ENCODE data around the gene MRPL21. TPM values are rescaled to one million over a fixed set of nuclear protein-coding genes. Genes with fewer than 3 reads are reported as not detected.

MRPL21 gene
- total RNA-seq, 1 experiment from 2014 or later, result 82.3 TPM

DNA sequence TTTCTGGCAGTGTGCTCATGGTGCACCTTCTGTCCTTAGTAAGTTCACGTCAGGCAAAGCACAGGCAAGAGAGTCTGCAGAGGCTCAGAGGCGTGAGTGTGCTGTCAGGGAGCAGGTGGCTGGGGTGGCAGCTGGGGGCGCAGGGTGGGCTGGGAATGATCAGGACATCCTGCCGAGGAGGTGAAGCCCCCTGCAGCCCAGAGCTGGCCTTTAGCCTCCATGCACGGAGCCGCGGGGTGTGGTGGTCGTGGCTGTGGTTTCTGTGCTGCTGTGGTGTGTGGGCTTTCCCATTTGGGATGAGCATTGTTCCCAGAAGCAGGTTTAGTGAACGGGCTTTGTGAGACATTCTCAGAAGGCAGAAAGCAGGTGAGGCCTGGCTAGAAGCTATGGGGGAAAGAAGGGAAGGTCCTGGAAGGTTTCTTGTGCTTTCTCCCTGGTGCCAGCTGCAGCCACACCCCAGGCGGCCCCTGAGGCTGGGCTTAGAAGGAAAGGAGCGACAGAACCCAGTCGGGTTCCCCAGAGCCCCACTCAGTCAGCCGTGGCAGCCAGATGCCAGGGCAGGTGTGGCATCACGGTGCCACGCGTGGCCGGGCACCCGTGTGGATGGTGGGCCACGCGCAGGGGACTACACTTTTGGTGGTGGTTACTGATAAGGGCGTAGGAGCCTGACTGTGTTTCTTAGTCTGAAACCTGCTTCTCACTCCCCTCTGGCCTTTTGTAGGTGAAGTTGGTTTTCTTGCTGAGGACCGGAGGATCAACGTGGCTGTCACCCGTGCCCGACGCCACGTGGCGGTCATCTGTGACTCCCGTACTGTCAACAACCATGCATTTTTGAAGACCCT is 32.1 kb upstream of the MRPL21 start (continued):
- TF ChIP-seq, protein P1, sequence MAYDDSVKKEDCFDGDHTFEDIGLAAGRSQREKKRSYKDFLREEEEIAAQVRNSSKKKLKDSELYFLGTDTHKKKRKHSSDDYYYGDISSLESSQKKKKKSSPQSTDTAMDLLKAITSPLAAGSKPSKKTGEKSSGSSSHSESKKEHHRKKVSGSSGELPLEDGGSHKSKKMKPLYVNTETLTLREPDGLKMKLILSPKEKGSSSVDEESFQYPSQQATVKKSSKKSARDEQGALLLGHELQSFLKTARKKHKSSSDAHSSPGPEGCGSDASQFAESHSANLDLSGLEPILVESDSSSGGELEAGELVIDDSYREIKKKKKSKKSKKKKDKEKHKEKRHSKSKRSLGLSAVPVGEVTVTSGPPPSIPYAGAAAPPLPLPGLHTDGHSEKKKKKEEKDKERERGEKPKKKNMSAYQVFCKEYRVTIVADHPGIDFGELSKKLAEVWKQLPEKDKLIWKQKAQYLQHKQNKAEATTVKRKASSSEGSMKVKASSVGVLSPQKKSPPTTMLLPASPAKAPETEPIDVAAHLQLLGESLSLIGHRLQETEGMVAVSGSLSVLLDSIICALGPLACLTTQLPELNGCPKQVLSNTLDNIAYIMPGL (CRISPR knock-in tag; IDR thresholded peaks at IDR 0.05), result no peak
- TF ChIP-seq, protein P2, sequence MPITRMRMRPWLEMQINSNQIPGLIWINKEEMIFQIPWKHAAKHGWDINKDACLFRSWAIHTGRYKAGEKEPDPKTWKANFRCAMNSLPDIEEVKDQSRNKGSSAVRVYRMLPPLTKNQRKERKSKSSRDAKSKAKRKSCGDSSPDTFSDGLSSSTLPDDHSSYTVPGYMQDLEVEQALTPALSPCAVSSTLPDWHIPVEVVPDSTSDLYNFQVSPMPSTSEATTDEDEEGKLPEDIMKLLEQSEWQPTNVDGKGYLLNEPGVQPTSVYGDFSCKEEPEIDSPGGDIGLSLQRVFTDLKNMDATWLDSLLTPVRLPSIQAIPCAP (CRISPR knock-in tag; IDR thresholded peaks at IDR 0.05), result no peak
- TF ChIP-seq, protein P3, sequence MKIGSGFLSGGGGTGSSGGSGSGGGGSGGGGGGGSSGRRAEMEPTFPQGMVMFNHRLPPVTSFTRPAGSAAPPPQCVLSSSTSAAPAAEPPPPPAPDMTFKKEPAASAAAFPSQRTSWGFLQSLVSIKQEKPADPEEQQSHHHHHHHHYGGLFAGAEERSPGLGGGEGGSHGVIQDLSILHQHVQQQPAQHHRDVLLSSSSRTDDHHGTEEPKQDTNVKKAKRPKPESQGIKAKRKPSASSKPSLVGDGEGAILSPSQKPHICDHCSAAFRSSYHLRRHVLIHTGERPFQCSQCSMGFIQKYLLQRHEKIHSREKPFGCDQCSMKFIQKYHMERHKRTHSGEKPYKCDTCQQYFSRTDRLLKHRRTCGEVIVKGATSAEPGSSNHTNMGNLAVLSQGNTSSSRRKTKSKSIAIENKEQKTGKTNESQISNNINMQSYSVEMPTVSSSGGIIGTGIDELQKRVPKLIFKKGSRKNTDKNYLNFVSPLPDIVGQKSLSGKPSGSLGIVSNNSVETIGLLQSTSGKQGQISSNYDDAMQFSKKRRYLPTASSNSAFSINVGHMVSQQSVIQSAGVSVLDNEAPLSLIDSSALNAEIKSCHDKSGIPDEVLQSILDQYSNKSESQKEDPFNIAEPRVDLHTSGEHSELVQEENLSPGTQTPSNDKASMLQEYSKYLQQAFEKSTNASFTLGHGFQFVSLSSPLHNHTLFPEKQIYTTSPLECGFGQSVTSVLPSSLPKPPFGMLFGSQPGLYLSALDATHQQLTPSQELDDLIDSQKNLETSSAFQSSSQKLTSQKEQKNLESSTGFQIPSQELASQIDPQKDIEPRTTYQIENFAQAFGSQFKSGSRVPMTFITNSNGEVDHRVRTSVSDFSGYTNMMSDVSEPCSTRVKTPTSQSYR (CRISPR knock-in tag; IDR thresholded peaks at IDR 0.05), result no peak
- TF ChIP-seq MXD4 (CRISPR knock-in tag; IDR thresholded peaks at IDR 0.05; ENCODE audit: borderline replicate concordance), result no peak

DNA sequence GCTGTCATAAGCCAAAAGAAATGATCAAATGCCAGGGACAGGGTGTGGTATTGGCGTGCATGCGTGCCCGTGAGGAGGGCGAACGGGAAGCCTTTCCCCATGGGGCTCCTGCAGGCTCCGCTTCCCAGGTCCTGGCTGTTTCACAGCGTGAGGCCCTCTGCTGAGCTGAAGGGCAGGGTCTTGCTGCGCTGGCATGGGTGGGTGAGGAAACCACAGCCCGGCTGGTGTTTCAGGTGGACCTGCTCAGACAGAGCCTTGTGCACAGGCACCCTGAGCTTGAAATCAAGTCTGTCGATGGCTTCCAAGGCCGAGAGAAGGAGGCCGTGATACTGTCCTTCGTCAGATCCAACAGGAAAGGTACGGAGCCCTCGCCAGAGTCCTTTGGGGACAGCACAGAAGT is 31.4 kb upstream of the MRPL21 start:
- no peak overlapping the region for H3K4me3 Mint-ChIP-seq
- DNase-seq (ENCODE audit: low spot score) (no peak), ATAC-seq (no peak)
- H3K27me3 Mint-ChIP-seq (ENCODE audit: low read depth), result no peaks in the 10 kb centered on the region
- peaks cover 19% of the 10 kb centered on the region for H3K36me3 Mint-ChIP-seq
- ChIA-PET CTCF (interaction anchor here (1.5 kb wide), 1 partner anchor 16 kb away, joined by 5 read pairs; no protein-coding TSS in a partner anchor), POLR2A (no interaction called here)
- H3K4me1 Mint-ChIP-seq, result no peaks in the 10 kb centered on the region
- H3K27ac Mint-ChIP-seq, result no peak overlapping the region
- TF ChIP-seq, protein P4, sequence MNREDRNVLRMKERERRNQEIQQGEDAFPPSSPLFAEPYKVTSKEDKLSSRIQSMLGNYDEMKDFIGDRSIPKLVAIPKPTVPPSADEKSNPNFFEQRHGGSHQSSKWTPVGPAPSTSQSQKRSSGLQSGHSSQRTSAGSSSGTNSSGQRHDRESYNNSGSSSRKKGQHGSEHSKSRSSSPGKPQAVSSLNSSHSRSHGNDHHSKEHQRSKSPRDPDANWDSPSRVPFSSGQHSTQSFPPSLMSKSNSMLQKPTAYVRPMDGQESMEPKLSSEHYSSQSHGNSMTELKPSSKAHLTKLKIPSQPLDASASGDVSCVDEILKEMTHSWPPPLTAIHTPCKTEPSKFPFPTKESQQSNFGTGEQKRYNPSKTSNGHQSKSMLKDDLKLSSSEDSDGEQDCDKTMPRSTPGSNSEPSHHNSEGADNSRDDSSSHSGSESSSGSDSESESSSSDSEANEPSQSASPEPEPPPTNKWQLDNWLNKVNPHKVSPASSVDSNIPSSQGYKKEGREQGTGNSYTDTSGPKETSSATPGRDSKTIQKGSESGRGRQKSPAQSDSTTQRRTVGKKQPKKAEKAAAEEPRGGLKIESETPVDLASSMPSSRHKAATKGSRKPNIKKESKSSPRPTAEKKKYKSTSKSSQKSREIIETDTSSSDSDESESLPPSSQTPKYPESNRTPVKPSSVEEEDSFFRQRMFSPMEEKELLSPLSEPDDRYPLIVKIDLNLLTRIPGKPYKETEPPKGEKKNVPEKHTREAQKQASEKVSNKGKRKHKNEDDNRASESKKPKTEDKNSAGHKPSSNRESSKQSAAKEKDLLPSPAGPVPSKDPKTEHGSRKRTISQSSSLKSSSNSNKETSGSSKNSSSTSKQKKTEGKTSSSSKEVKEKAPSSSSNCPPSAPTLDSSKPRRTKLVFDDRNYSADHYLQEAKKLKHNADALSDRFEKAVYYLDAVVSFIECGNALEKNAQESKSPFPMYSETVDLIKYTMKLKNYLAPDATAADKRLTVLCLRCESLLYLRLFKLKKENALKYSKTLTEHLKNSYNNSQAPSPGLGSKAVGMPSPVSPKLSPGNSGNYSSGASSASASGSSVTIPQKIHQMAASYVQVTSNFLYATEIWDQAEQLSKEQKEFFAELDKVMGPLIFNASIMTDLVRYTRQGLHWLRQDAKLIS (CRISPR knock-in tag; IDR thresholded peaks at IDR 0.05; ENCODE audit: borderline replicate concordance), result no peak
- no peak for TF ChIP-seq MYBL2 (CRISPR knock-in tag; IDR thresholded peaks at IDR 0.05)
- no peak for TF ChIP-seq NR1H2 (CRISPR knock-in tag; IDR thresholded peaks at IDR 0.05)
- TF ChIP-seq FOXP1 (CRISPR knock-in tag; IDR thresholded peaks at IDR 0.05; ENCODE audit: borderline replicate concordance), result no peak
- no peak for TF ChIP-seq KAT7 (CRISPR knock-in tag; IDR thresholded peaks at IDR 0.05; ENCODE audit: borderline replicate concordance)
- no peak for TF ChIP-seq RORB (CRISPR knock-in tag; IDR thresholded peaks at IDR 0.05)
- TF ChIP-seq GTF2I (CRISPR knock-in tag; conservative IDR thresholded peaks at IDR 0.05), result no peak
- TF ChIP-seq ZNF138 (CRISPR knock-in tag; conservative IDR thresholded peaks at IDR 0.05), result no peak
- TF ChIP-seq ETV6 (CRISPR knock-in tag; IDR thresholded peaks at IDR 0.05), result no peak
- H3K9me3 Mint-ChIP-seq, result no peaks in the 10 kb centered on the region

DNA sequence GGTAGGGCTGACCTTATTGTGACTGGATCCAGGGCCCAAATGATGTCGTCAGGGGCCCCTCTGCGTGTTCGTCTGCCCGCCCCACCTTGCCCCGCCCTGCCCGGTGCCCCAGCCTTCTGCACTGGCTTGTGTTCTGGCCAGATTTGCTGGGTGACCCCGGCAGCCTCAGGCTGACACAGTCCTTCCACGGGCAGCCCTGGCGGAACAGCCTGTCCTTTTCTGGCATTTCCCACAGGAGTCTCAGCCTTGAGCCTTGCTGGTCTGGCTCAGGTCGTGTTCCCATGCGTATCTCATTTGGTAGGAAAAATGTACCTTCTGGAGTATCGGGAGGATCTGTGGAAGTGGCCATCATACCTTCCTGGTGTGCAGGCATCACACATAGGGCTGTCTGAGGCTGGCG is 31.0 kb upstream of the MRPL21 start:
- ATAC-seq, result no peak
- no peak for TF ChIP-seq GRHL2 (CRISPR knock-in tag; IDR thresholded peaks at IDR 0.05; ENCODE audit: insufficient replicate concordance, severe bottlenecking)
- no peak for TF ChIP-seq ZNF416 (CRISPR knock-in tag; IDR thresholded peaks at IDR 0.05)
- TF ChIP-seq HMGA2 (CRISPR knock-in tag; IDR thresholded peaks at IDR 0.05), result no peak
- TF ChIP-seq, protein P5, sequence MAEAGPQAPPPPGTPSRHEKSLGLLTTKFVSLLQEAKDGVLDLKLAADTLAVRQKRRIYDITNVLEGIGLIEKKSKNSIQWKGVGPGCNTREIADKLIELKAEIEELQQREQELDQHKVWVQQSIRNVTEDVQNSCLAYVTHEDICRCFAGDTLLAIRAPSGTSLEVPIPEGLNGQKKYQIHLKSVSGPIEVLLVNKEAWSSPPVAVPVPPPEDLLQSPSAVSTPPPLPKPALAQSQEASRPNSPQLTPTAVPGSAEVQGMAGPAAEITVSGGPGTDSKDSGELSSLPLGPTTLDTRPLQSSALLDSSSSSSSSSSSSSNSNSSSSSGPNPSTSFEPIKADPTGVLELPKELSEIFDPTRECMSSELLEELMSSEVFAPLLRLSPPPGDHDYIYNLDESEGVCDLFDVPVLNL (CRISPR knock-in tag; IDR thresholded peaks at IDR 0.05; ENCODE audit: borderline replicate concordance, low read depth), result no peak
- no peak for TF ChIP-seq SMAD3 (CRISPR knock-in tag; IDR thresholded peaks at IDR 0.05; ENCODE audit: borderline replicate concordance)
- TF ChIP-seq KAT7 (CRISPR knock-in tag; IDR thresholded peaks at IDR 0.05; ENCODE audit: borderline replicate concordance), result no peak
- no peak for TF ChIP-seq TEAD1 (CRISPR knock-in tag; IDR thresholded peaks at IDR 0.05)
- no peak for TF ChIP-seq EMX1 (CRISPR knock-in tag; IDR thresholded peaks at IDR 0.05)
- no peak for TF ChIP-seq ELF4 (CRISPR knock-in tag; IDR thresholded peaks at IDR 0.05; ENCODE audit: low read depth)
- Mint-ChIP-seq H3K4me3 (no peak overlapping the region), H3K4me1 (no peaks in the 10 kb centered on the region), H3K27ac (no peak overlapping the region), H3K27me3 (ENCODE audit: low read depth) (no peaks in the 10 kb centered on the region), H3K9me3 (no peaks in the 10 kb centered on the region), H3K36me3 (peaks cover 22% of the 10 kb centered on the region)
- no peak for DNase-seq (ENCODE audit: low spot score)
- POLR2A ChIA-PET, result no interaction called here
- CTCF ChIA-PET, result interaction anchor here (1.3 to 1.8 kb wide), 2 partner anchors 16 to 110 kb away, joined by 4 to 9 read pairs; no protein-coding TSS in a partner anchor
